Left ventricle myocardium inferior (tissue), 1 donor: ENCODE measurements around the gene ZFYVE16. TPM values are rescaled to one million over a fixed set of nuclear protein-coding genes. Genes with fewer than 3 reads are reported as not detected.

Experiments used
- DNase-seq: peaks from one replicate; pipeline ENCODE4 v3.0.0-alpha.2; 2020
- H3K27ac ChIP-seq: fragments of 200-600 bp; replicated peaks from 2 replicates; pipeline ENCODE4 v1.8.0; 2021
- H3K27me3 ChIP-seq: fragments of 200-600 bp; 2 replicates; pipeline ENCODE4 v1.8.0; 2021; ENCODE audit warnings: low read depth
- H3K36me3 ChIP-seq: fragments of 200-600 bp; 2 replicates; pipeline ENCODE4 v1.8.0; 2021
- H3K4me1 ChIP-seq: fragments of 200-600 bp; 2 replicates; pipeline ENCODE4 v1.8.0; 2021
- H3K4me3 ChIP-seq: fragments of 200-600 bp; 2 replicates; pipeline ENCODE4 v1.8.0; 2021; ENCODE audit warnings: mild to moderate bottlenecking, moderate library complexity
- H3K9me3 ChIP-seq: fragments of 200-600 bp; replicated peaks from 2 replicates; pipeline ENCODE4 v1.8.0; 2021
- intact Hi-C: fragments of 100-400 bp; cut with micrococcal nuclease; formaldehyde crosslinking; loops from one replicate; pipeline ENCODE4 v1.11.0; 2022
- total RNA-seq: library from RNA; stranded (reverse); fragmentation: NEBNext Ultra II Directional; extraction: Animal tissue kit (Norgen Biotek cat#: 25700); gene quantifications from one replicate; pipeline ENCODE4 v1.2.1, GENCODE V29; 2021
- TF ChIP-seq, protein P1 (sequence below): fragments of 200-600 bp; IDR thresholded peaks from 2 replicates; pipeline ENCODE4 v1.8.0; 2021; ENCODE audit warnings: antibody characterized with exemption, mild to moderate bottlenecking, borderline replicate concordance
- donor health status: DM: no; HTN: yes; CAD: no; lungs with severe emphysema.

The ZFYVE16 gene
- total RNA-seq, 1 donor from 2014 or later = 36.9 TPM

GRCh38 chr5:80370390-80370789 lies 37.5 kb upstream of the ZFYVE16 start:
- TF ChIP-seq, protein P1, sequence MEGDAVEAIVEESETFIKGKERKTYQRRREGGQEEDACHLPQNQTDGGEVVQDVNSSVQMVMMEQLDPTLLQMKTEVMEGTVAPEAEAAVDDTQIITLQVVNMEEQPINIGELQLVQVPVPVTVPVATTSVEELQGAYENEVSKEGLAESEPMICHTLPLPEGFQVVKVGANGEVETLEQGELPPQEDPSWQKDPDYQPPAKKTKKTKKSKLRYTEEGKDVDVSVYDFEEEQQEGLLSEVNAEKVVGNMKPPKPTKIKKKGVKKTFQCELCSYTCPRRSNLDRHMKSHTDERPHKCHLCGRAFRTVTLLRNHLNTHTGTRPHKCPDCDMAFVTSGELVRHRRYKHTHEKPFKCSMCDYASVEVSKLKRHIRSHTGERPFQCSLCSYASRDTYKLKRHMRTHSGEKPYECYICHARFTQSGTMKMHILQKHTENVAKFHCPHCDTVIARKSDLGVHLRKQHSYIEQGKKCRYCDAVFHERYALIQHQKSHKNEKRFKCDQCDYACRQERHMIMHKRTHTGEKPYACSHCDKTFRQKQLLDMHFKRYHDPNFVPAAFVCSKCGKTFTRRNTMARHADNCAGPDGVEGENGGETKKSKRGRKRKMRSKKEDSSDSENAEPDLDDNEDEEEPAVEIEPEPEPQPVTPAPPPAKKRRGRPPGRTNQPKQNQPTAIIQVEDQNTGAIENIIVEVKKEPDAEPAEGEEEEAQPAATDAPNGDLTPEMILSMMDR = no peak
- Histone ChIP-seq H3K4me1 (no peaks in the 10 kb centered on the region), H3K4me3 (no peak overlapping the region), H3K27ac (no peak overlapping the region), H3K36me3 (no peaks in the 10 kb centered on the region), H3K9me3 (no peaks in the 10 kb centered on the region), H3K27me3 (no peaks in the 10 kb centered on the region)
- DNase-seq = no peak
- intact Hi-C loops = no loop called here

DNA sequence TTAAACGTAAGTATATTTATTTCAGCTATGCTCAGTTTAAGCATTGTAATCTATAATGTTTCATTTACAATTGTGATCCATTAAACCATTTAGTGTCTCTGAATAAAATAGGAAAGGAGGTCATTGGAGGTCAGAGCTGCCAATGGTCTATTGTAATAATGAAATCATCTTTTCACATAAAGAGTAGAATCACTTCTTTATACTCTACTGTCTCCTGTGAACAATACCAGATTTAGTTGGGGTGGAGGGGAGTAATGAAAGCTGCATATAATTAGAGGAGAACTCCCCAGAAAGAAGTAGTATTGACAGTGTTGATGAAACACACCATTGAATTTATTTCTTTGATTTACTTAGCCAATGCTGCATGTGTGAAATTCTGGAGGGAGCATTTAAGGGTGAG lies 35.1 kb upstream of the ZFYVE16 start:
- H3K27ac ChIP-seq = no peak overlapping the region
- H3K27me3 ChIP-seq = no peaks in the 10 kb centered on the region
- intact Hi-C loops = no loop called here
- H3K36me3 ChIP-seq = no peaks in the 10 kb centered on the region
- no peaks in the 10 kb centered on the region for H3K4me1 ChIP-seq
- no peak for DNase-seq
- H3K9me3 ChIP-seq = no peaks in the 10 kb centered on the region
- TF ChIP-seq, protein P1 = no peak
- H3K4me3 ChIP-seq = no peak overlapping the region

GRCh38 chr5:80374188-80374587 lies 33.7 kb upstream of the ZFYVE16 start:
- intact Hi-C loops = no loop called here
- TF ChIP-seq, protein P1 = no peak
- no peak overlapping the region for H3K4me3 ChIP-seq
- no peaks in the 10 kb centered on the region for H3K4me1 ChIP-seq
- H3K27me3 ChIP-seq = no peaks in the 10 kb centered on the region
- DNase-seq = no peak
- H3K9me3 ChIP-seq = no peaks in the 10 kb centered on the region
- no peaks in the 10 kb centered on the region for H3K36me3 ChIP-seq
- H3K27ac ChIP-seq = no peak overlapping the region

- Histone ChIP-seq H3K9me3 (no peaks in the 10 kb centered on the region), H3K27me3 (no peaks in the 10 kb centered on the region), H3K4me3 (no peak overlapping the region), H3K4me1 (no peaks in the 10 kb centered on the region), H3K27ac (no peak overlapping the region), H3K36me3 (no peaks in the 10 kb centered on the region)
- DNase-seq = no peak
- intact Hi-C loops = no loop called here
- TF ChIP-seq, protein P1 = no peak
These were observed 31.3 kb upstream of the ZFYVE16 start for GRCh38 chr5:80376557-80376956.

DNA sequence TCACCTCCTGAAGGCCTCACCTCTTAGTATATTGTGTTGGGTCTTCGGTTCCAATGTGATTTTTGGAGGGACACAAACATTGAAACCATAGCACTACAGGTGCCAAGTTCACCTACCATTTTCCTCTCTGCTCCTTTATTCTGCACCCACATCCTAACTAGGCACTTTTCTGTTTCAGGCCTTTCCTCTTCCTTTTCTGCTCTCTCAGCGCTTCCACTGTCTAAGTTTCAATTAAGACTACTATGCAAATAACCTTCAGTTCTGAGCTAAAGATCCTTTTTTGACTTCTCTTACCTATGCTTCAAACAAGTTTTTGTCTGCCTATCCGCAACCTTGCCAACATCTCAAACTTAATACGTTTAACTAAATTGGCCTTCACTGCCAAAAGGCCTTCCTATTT lies 25.4 kb upstream of the ZFYVE16 start:
- Histone ChIP-seq H3K27me3 (no peaks in the 10 kb centered on the region), H3K4me3 (no peak overlapping the region), H3K36me3 (no peaks in the 10 kb centered on the region), H3K4me1 (no peaks in the 10 kb centered on the region), H3K9me3 (no peaks in the 10 kb centered on the region), H3K27ac (no peak overlapping the region)
- intact Hi-C loops = no loop called here
- DNase-seq = no peak
- TF ChIP-seq, protein P1 = no peak
